ENCODE measurements around the gene CCL5. TPM values are rescaled to one million over a fixed set of nuclear protein-coding genes. Genes with fewer than 3 reads are reported as not detected.

Gene CCL5
- total RNA-seq, 1 donor from 2014 or later: 1.6 TPM

DNA sequence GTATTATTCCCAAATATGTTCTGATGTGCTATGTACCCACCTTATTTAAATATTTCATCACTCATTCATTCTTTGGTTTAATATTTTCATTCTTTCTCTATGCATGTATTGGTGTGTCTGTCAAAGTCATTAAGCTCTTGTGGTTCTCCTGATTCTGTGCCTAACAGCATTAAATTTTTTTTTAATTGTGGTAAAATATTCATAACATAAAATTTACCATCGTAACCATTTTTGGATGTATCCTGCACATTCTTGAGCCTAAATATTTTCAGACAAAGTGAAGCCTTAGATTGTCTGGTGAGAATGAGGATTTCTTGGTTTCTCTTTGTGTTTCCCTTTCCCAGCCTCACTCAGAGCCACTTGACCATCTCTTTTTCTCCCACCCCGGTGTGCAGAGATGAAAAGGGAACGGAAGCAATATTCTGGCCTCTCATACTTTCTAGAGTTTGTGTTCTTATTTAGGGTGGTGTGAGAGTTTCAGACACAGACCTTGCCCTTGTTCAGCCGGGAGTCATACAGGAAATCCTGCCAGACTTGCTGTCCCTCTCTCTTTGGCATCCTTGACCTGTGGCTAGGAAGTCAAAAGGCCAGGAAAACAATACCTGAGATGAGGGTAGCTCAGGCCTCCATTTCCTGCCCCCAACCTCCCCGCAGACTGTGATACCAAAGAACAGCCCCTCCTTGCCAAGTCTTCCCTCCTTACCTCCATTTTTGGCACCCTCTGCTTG lies 4.9 kb downstream of the CCL5 start:
- intact Hi-C loops (cut with DNase I): no loop called here
- no peak for ATAC-seq (ENCODE audit: poor library complexity)
- DNase-seq: no peak

DNA sequence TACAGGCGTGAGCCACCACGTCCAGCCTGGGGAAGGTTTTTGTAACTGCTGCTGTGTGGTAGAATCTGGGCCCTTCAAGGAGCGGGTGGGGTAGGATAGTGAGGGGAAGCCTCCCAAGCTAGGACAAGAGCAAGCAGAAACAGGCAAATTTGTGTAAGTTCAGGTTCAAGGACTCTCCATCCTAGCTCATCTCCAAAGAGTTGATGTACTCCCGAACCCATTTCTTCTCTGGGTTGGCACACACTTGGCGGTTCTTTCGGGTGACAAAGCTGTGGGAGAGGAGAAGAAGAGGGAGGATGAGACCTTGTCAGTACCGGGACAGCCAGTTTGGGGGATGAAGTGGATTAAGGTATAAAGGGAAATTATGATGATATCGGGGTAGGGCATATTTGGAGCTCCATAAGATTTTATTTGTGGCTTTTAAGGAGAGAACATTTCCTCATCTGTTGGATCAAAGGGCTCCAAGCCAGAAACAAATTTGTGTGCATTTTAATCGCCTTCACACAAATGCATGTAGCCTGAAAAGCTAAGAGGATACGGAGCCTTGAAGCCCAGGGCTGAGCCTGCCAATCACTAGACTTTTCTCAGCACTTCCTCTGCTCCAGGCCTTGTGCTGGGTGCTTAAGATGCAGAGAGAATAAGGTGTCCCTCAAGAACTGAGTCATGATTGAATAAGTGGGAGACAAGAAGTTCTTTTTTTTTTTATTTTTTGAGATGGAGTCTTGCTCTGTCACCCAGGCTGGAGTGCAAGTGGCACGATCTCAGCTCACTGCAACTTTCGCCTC lies 7.8 kb downstream of the CCL5 start:
- ATAC-seq (ENCODE audit: poor library complexity): no peak
- intact Hi-C loops (cut with DNase I): no loop called here
- no peak for DNase-seq

DNA sequence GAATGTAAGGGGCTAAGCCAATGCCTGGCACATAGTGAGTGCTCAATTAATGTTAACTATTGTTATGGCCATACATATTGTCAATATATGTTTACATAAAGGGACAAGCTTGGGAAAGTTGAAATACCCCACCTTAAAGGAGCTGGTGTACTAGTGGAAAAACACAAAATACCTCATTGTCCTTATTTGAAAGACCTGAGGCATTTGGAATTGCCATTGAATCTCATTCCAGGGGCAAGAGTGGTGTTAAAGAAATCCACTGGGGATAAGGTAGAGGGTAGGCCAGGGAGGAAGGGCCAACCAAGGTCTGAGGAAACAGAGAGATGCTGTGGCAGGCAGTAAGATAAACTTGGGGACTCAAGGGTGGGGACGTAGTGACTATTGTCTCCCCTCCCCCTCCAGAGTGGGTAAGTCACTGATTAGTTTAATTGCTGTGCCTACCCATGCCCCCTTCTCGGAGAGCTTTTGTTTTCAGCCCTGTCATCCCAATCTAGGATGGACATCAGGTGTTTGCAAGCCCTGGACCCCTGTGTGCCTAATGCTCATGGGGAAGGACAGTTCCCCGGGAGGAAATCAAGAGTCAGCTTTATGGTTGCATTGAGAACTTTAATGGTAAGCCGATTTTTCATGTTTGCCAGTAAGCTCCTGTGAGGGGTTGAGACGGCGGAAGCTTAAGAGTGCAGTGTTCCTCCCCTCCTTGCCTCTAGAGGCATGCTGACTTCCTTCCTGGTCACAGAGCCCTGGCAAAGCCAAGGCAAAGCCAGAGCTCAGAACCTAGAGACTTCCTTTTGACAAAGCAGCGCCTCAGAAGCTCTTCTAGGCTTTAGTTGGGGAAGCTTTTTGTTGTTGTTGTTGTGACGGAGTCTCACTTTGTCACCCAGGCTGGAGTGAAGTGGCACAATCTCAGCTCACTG lies 9.0 kb downstream of the CCL5 start:
- DNase-seq (no peak), ATAC-seq (ENCODE audit: poor library complexity) (no peak)
- intact Hi-C loops (cut with DNase I): no loop called here

DNA sequence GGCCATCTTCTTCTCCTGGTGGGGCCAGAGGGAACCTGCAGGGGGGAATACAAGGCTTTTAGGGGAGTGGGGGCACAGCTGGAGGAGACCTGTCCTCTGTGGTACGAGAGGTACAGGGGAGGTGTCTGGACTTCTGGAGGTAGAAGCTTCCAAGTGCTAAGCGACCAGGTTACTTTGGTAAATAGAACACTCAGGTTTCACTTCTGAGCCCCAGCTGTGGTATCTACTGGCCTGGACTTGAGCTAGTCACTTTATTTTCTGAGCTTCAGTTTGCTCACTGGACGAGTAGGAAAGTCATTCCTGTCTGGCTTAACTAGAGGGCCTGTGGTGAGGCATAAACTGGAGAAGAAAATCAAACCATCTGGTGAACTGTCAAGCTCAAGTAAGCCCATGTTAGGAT lies 11.4 kb downstream of the CCL5 start, which contains the start of gene HEATR9:
TSS of gene HEATR9 (minus strand) at position 155 of the 400 bp plus-strand sequence. CDS start at position 6, 149 bp downstream.
- ATAC-seq (ENCODE audit: poor library complexity) (no peak), DNase-seq (no peak)
- intact Hi-C loops (cut with DNase I): no loop called here

DNA sequence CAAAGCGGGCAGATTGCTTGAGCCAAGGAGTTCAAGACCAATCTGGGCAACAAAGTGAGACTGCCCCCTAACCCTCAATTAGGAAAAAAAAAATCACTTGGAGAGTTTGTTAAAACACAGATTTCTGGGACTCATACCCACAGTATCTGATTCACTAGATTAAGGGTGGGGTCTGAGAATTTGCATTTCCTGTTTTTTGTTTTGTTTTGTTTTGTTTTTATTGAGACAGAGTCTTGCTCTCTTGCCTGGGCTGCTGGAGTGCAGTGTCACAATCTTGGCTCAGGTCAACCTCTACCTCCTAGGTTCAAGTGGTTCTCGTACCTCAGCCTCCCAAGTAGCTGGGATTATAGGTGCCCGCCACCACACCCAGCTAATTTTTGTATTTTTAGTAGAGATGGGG lies 12.6 kb downstream of the CCL5 start:
- DNase-seq: no peak

DNA sequence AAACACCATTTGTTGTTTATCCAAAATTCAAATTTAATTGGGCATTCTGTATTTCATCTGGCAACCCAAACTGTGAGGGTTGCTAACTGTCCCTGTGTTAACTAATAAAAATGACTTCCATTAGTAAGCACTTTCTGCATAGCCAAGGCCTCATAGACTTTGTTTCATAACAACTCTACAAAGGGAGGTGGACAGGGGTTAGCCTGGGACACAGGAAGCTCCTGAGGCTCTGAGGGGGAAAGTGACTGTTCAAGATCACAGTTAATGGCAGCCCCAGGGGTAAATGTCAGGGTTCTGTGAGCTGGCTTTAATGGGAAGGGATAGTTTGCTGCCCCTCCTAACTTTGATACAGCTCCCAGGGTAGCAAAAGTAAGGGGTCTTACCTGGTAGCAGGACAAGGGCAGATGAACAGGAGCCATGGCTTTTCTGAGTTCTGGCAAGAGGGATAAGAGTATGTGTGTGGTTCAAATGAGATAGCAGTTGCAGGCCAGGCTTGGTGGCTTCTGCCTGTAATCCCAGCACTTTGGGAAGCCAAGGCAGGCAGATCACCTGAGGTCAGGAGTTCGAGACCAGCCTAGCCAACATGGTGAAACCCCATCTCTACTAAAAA lies 13.7 kb downstream of the CCL5 start:
- intact Hi-C loops (cut with DNase I): no loop called here
- DNase-seq (no peak), ATAC-seq (ENCODE audit: poor library complexity) (no peak)

More for the DNA sequence above, 12.6 kb downstream of the CCL5 start:
- intact Hi-C loops (cut with DNase I): no loop called here
- ATAC-seq (ENCODE audit: poor library complexity): no peak

DNA sequence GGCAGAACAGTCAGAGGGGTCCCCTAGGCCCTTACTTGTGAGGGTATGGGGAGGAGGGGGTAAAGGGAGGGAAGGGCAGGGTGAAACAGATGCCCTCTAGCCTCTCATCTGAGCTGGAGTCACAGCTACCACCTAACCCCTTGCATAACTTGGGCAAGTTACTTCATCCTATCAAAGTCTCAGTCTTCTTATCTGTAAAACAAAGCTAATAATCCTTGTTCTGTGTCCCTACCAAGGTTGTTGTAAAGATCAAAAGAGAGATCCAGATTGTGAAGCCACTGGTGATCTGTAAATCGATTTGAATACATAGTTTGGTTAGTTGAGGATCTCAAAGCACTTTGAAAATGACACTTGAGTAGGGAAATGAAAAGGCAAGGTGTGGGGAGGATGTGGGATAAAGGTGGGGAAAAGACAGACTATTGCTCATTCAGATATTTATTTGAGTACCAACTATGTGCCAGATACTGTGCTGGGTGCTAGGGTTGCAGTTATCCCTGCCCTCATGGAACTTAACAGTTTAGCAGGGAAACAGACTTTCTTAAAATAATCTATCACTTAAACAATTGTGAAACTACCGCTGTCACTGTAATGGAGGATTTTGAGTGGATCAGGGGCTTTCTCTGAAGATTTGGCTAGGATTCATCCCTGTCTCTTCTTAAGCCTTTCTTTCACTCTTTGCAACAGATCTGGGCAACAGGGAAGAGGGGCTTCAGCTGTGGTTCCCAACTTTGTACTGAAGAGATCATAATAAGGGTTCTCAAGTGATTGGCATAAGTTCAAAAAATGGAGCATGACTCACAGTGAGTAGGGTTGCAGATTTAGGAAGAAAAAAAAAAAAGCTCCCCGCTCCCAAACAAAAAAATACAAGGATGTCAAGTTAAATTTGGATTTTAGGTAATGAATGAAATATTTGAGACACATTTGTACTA lies 14.5 kb downstream of the CCL5 start:
- DNase-seq (no peak), ATAC-seq (ENCODE audit: poor library complexity) (no peak)
- intact Hi-C loops (cut with DNase I): no loop called here

DNA sequence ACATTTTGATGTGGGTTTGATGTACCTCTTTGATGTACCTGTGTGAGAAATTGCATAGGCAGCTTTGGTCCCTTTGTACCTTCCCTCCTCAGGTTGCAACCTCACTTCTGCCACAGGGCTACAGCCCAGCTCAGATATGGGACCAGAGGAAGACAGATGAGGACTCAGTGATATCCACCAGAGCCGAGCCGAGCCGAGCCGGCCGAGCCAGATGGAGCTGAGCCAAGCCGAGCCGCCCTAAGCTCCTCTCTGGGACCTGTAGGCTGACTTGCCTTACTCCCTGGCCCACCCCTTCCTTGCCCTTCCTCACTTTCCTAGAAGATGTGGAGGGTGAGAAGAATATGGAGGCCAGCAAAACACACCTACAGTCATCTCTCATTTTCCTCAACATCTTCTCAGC lies 15.3 kb downstream of the CCL5 start:
- ATAC-seq (ENCODE audit: poor library complexity) (no peak), DNase-seq (no peak)
- intact Hi-C loops (cut with DNase I): no loop called here

DNA sequence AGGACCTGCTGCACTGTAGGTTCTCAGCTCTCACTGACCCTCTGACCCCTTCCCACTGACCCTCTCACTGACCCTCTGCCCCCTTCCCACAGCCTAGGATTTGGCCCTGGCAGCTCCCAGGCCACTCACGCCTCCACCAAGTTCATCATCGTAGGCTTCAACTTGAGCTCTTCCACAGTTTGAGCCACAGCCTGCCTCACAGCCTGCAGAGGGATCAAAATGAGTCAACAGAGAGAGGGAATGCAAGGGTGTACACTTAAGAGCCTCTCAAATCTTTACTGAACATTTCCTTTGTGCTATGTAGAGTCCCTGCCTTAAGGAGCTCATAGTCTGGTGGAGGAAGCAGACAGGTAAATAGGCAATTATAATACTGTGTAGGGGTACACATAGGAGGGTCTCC lies 23.6 kb downstream of the CCL5 start:
- no peak for ATAC-seq (ENCODE audit: poor library complexity)
- intact Hi-C loops (cut with DNase I): no loop called here

DNA sequence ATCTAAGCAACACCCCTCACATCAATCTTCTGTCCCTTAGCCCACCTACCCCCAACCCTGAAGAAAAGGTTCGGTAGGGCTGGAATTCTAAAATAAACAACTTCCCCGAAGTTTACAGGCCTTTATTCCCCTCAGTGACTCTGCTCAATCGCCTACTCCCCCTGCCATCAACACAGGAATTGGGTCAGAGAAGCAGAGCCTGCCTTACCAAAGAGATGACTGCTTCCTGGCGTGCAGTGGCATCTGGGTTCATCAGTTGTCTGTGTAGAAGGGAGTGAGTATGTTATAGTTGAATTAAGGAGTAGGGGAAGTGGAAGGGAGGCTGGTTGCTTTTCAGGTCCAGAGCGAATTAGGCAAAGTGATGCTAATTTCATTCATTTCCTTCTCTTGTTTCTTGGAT lies 24.2 kb downstream of the CCL5 start:
- no peak for ATAC-seq (ENCODE audit: poor library complexity)
- intact Hi-C loops (cut with DNase I): no loop called here

More for the DNA sequence above, 23.6 kb downstream of the CCL5 start:
- DNase-seq: no peak

DNA sequence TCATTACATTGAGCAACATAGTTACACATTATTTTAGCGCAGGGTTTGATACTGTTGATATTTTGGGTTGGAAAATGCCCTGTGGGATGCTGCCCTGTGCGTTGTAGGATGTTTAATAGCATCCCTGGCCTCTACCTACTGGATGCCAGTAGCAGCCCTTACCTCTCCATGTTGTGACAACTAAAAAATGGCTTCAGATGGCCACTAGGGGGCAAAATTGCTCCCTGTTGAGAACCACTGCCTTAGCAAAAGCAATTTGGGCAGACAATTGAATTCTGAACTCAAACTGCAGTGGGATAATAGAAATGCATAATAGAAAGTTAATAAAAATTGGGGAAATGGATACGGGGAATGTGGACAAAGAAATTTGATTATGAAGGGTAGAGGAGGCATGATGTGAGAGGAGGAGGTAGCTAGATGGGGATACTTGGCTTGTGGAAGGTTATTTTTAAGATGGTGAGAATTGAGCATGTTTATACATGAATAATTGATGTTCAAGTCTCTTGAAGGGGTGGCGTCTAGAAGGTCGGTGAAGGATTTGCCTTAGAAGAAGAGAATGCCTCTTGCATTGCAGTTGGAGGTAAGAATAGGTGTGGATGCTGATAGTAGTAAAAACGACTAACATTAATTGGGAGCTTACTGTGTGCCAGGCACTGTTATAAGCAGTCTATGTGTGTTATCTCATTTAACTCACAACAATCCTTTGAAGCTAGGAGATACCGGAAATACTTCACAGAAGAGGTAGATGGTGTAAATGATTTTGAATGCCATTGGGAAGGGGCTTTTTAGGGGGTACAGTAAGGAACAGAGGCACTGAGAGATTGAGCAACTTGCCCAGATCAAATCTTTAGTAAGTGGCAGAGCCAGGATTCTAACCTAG lies 30.5 kb downstream of the CCL5 start:
- no peak for DNase-seq
- intact Hi-C loops (cut with DNase I): no loop called here
- ATAC-seq (ENCODE audit: poor library complexity): peak; percentile 40

More for the DNA sequence above, 24.2 kb downstream of the CCL5 start:
- no peak for DNase-seq

DNA sequence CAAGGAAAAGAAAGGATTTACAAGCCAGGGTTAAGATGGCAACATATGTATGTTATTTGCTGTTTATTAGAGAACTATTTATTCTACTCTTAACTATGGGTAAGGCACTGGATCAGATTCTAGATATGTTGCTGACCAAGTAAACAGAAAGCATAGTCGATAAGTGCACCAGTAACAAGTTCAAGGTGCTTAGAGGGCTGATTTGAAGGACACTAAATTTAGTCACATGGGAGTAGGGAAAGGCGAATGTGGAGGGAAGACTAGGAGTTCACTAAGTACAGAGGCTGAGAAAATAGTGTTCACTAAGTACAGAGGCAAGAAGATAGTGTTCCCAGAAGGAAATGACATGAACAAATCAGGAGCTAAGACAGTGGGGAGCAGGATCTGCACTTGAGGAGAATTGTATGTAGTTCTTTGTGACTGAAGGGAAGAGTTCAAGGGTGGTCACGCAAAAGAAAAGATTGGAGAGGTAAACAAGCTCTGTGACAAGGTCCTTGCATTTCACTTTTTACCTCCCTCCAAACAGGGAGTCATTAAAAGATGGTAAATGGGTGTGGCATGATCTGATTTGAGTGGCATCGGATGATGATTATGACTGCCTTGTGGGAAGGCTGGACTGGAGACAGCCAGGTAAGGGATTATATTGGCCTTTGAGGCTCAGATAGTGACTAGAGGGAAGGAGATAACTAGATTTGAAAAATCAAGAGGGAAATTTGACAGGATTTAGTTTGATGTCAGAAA lies 32.4 kb downstream of the CCL5 start:
- DNase-seq (no peak), ATAC-seq (ENCODE audit: poor library complexity) (peak; percentile 40)
- intact Hi-C loops (cut with DNase I): no loop called here

DNA sequence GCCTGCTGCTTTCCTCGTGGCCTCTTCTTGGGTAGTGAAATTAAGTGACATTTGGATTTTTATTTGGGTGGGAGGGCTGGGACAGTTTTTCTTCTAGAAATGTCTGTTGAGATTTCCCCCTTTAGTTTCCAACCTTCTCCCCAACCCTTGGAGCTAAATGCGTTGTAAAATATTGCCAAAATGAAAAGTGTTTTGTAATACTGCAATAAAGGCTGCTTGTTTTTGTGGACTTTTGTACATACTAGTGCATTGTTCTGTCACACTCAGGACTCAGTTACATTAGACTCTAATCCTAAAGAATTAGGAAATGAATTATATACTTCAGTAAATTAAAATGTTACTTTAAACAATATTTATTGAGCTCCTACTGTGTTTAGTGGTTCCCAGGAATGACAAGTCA lies 33.2 kb downstream of the CCL5 start:
- ATAC-seq (ENCODE audit: poor library complexity) (no peak), DNase-seq (no peak)
- intact Hi-C loops (cut with DNase I): no loop called here

DNA sequence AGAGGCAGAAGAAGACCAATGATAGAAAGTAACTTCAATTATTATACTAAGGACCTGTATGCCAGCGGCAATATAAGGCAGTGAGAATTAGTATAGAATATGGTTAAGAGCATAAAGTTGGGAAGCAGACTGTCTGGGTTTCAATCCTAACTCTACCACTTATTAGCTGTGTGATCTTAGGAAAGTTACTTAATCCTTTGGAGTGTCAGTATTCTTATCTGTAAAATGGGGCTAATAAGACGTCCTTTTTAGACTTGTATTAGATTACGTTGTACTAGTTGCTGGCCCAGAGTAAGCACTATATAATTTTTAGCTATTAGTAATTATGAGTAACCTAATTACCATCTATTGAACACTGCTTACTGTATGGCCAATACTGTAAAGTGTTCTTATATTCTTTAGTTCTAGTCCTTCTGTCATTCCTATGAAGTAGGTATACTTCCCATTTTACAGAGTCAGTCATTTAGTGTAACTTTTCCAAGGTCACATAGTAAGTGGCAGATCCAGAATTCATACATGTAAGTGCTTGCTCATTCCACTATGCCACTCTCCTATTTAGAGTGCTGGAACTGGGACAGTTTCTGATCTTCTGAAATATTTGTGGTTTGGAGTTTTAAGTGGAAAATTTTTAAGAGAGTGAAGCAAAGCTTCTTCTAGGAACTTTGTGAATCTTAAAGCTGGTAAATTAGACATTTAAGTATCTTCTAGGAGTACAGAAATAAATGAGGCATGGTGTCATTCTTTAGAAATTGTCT lies 33.9 kb downstream of the CCL5 start:
- DNase-seq: no peak
- intact Hi-C loops (cut with DNase I): no loop called here
- no peak for ATAC-seq (ENCODE audit: poor library complexity)

DNA sequence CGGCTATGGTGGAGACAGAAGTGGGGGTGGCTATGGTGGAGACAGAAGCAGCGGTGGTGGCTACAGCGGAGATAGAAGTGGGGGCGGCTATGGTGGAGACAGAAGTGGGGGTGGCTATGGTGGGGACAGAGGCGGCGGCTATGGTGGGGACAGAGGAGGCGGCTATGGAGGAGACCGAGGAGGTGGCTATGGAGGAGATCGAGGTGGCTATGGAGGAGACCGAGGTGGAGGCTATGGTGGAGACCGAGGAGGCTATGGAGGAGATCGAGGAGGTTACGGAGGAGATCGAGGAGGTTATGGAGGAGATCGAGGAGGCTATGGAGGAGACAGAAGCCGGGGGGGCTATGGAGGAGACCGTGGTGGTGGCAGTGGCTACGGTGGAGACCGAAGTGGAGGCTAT lies 35.6 kb downstream of the CCL5 start:
- intact Hi-C loops (cut with DNase I): no loop called here
- ATAC-seq (ENCODE audit: poor library complexity) (no peak), DNase-seq (no peak)

DNA sequence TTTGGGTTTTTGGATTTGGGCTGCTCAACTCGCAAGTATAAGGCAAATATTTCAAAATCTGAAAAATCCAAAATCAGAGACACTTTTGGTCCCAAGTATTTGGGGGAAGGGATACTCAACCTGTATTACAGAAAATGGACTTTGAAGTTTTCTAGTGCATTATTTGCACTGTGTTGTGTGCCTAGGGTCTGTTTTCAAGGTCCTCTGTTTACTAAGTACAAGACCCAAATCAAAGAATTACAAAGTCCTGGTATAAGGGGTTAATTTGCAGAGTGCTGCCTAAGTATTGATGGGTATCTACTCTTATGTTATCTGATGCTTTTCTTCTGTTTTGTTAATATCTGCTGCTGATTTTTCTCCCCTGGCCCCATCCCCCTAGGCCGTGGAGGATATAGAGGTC lies 36.5 kb downstream of the CCL5 start:
- intact Hi-C loops (cut with DNase I): no loop called here
- ATAC-seq (ENCODE audit: poor library complexity) (no peak), DNase-seq (no peak)
